Testis (tissue), 3 donors: ENCODE results near the gene CCDC80. TPM values are rescaled to one million over a fixed set of nuclear protein-coding genes. Genes with fewer than 3 reads are reported as not detected.

Experiments used
- DNase-seq: peaks from one replicate; pipeline ENCODE4 v3.0.0-alpha.2; 2019
- H3K27ac ChIP-seq, 2 donors: fragments of 200-600 bp; sonication (generic); one replicate each; pipeline ENCODE4 v1.5.1; 2019
- H3K27me3 ChIP-seq: fragments of 200-600 bp; sonication (generic); one replicate; pipeline ENCODE4 v1.5.1; 2019
- H3K36me3 ChIP-seq: fragments of 200-600 bp; sonication (generic); one replicate; pipeline ENCODE4 v1.5.1; 2017; ENCODE audit warnings: low read depth; ENCODE audit errors: missing control alignments
- H3K4me1 ChIP-seq: fragments of 200-600 bp; sonication (generic); one replicate; pipeline ENCODE4 v1.5.1; 2019
- H3K4me3 ChIP-seq, 2 donors: fragments of 200-600 bp; sonication (generic); one replicate each; pipeline ENCODE4 v1.5.1; 2017 to 2019
- H3K9me3 ChIP-seq: fragments of 200-600 bp; sonication (generic); one replicate; pipeline ENCODE4 v1.5.1; 2017
- CTCF ChIP-seq, 3 experiments: fragments of 450-650 bp in 2 of 3; fragments of 200-600 bp in 1 of 3; sonication (generic) in 1 of 3; IDR thresholded peaks; one replicate each; pipeline ENCODE4 v1.5.1; 2016 to 2019; ENCODE audit warnings: antibody characterized with exemption in 3 of 3, mild to moderate bottlenecking in 2 of 3, moderate library complexity in 1 of 3
- POLR2A ChIP-seq: fragments of 450-650 bp; IDR thresholded peaks from one replicate; pipeline ENCODE4 v1.6.1; 2017; ENCODE audit warnings: antibody characterized with exemption, mild to moderate bottlenecking, moderate library complexity
- WGBS, 2 donors: methylation state at CpG; one replicate each; pipeline ENCODE4 v1.1.5; 2018; 5-methylcytosine and 5-hydroxymethylcytosine counted together
- intact Hi-C: fragments of 100-400 bp; cut with DNase I; formaldehyde crosslinking; loops from one replicate; pipeline ENCODE4 v1.15.1; 2023; ENCODE audit warnings: low total_unique reads
- polyA plus RNA-seq: library from polyadenylated mRNA; stranded (reverse); fragments of 350-450 nt; fragmentation: Illumina TruSeq; extraction: RNeasy Lipid Tissue Mini Kit (QIAGEN cat#74804); gene quantifications from one replicate; pipeline ENCODE4 v1.2.3, GENCODE V29; 2014; ENCODE audit warnings: low read depth, low replicate concordance; ENCODE audit not compliant: insufficient read depth
- total RNA-seq, 2 donors: library from RNA; depleted of rRNA; stranded (reverse); fragments of >200 nt; gene quantifications; one replicate each; pipeline ENCODE4 v1.2.3, GENCODE V29; 2016

The CCDC80 gene
- total and polyA plus RNA-seq, 3 donors from 2014 or later, result 13.8 to 159 (median 18.8) TPM

- H3K4me3 ChIP-seq, result no peak overlapping the region
- no peaks in the 10 kb centered on the region for H3K27me3 ChIP-seq
- H3K27ac ChIP-seq, result no peak overlapping the region
Measured at GRCh38 chr3:112555535-112556170, 85.3 kb downstream of the CCDC80 start.

GRCh38 chr3:112550859-112551258, 90.1 kb downstream of the CCDC80 start:
- WGBS, 2 donors, result 47% methylated on average over 1 of the region's 1 CpG
- intact Hi-C loops, result no loop called here
- no peak for DNase-seq
- Histone ChIP-seq H3K9me3 (no peaks in the 10 kb centered on the region), H3K4me3 (no peak overlapping the region), H3K27ac (no peak overlapping the region), H3K4me1 (peaks cover 9% of the 10 kb centered on the region), H3K36me3 (no peaks in the 10 kb centered on the region), H3K27me3 (no peaks in the 10 kb centered on the region)
- no peak for TF ChIP-seq POLR2A
- no peak for TF ChIP-seq CTCF (IDR thresholded peaks at IDR 0.05)

More at GRCh38 chr3:112555535-112556170, 85.3 kb downstream of the CCDC80 start:
- Histone ChIP-seq H3K9me3 (no peaks in the 10 kb centered on the region), H3K4me1 (peaks cover 27% of the 10 kb centered on the region), H3K36me3 (no peaks in the 10 kb centered on the region)
- no peak for DNase-seq
- 89 to 93% methylated on average over 1 of the region's 1 CpG for WGBS, 2 donors
- TF ChIP-seq POLR2A (no peak), CTCF (IDR thresholded peaks at IDR 0.05) (no peak)
- intact Hi-C loops, result no loop called here

Other genes with a start within 250 kb of the CCDC80 start
- gene BTLA, start 141.7 kb downstream of the CCDC80 start, total RNA-seq, result 1 to 10 TPM; 1.2 to 1.4 TPM
- gene BTLA, start 141.7 kb downstream of the CCDC80 start, polyA plus RNA-seq, result 0.50 TPM
- 100 to 1,000 TPM; 108 to 126 TPM for gene ATG3, start 79.2 kb downstream of the CCDC80 start, total RNA-seq
- 200 TPM for gene ATG3, start 79.2 kb downstream of the CCDC80 start, polyA plus RNA-seq
- 10 to 100 TPM; 51.4 to 54.9 TPM for gene SLC35A5, start 79.1 kb downstream of the CCDC80 start, total RNA-seq
- 64.2 TPM for gene SLC35A5, start 79.1 kb downstream of the CCDC80 start, polyA plus RNA-seq
- under 1 TPM in 1 of 2 donors, not detected in 1; 0.71 TPM for gene CD200R1L, start 205.7 kb upstream of the CCDC80 start, total RNA-seq
- 7.9 TPM for gene CD200R1L, start 205.7 kb upstream of the CCDC80 start, polyA plus RNA-seq